HEK293 (cell line): ENCODE data around the gene HOTAIR.

Experiments used
- ATF2 ChIP-seq: fragments of 450-650 bp; formaldehyde crosslinking; IDR thresholded peaks from 2 replicates; pipeline ENCODE4 v1.5.1; 2016; ENCODE audit warnings: missing biosample characterization, missing genetic modification characterization, low read depth
- BCL11A ChIP-seq: fragments of 450-650 bp; formaldehyde crosslinking; IDR thresholded peaks from 2 replicates; pipeline ENCODE4 v1.5.1; 2016; ENCODE audit warnings: low read depth, missing biosample characterization, missing genetic modification characterization
- HOXD13 ChIP-seq: sonication (generic); formaldehyde crosslinking; IDR thresholded peaks from 2 replicates; pipeline ENCODE4 v1.8.0; 2022; ENCODE audit warnings: missing genetic modification reagents, borderline replicate concordance
- IKZF3 ChIP-seq: fragments of 450-650 bp; IDR thresholded peaks from 2 replicates; pipeline ENCODE4 v1.5.0; 2018; ENCODE audit warnings: missing biosample characterization, mild to moderate bottlenecking, missing genetic modification characterization, moderate library complexity
- PRDM1 ChIP-seq: fragments of 450-650 bp; formaldehyde crosslinking; IDR thresholded peaks from 2 replicates; pipeline ENCODE4; 2016; ENCODE audit warnings: missing biosample characterization, missing genetic modification characterization
- YY1 ChIP-seq: fragments of 450-650 bp; formaldehyde crosslinking; IDR thresholded peaks from 2 replicates; pipeline ENCODE4 v1.5.1; 2018; ENCODE audit warnings: missing biosample characterization, missing genetic modification characterization
- ZBTB49 ChIP-seq: fragments of 450-650 bp; formaldehyde crosslinking; IDR thresholded peaks from 2 replicates; pipeline ENCODE4 v1.5.1; 2016; ENCODE audit warnings: missing biosample characterization, missing genetic modification characterization, low read depth
- ZFP69B ChIP-seq: fragments of 450-650 bp; formaldehyde crosslinking; IDR thresholded peaks from 2 replicates; pipeline ENCODE4 v1.5.1; 2016; ENCODE audit warnings: missing biosample characterization, missing genetic modification characterization
- ZNF114 ChIP-seq: fragments of 450-650 bp; formaldehyde crosslinking; IDR thresholded peaks from 2 replicates; pipeline ENCODE4 v1.5.0; 2017; ENCODE audit warnings: missing biosample characterization, missing genetic modification characterization
- ZNF133 ChIP-seq: fragments of 450-650 bp; formaldehyde crosslinking; IDR thresholded peaks from 2 replicates; pipeline ENCODE4 v1.5.1; 2016; ENCODE audit warnings: missing biosample characterization, missing genetic modification characterization
- ZNF138 ChIP-seq: fragments of 450-650 bp; formaldehyde crosslinking; IDR thresholded peaks from 2 replicates; pipeline ENCODE4 v1.5.1; 2016; ENCODE audit warnings: missing biosample characterization, missing genetic modification characterization, borderline replicate concordance
- ZNF146 ChIP-seq: fragments of 450-650 bp; formaldehyde crosslinking; IDR thresholded peaks from 2 replicates; pipeline ENCODE4 v1.5.1; 2016; ENCODE audit warnings: missing biosample characterization, missing genetic modification characterization
- ZNF202 ChIP-seq: fragments of 450-650 bp; formaldehyde crosslinking; IDR thresholded peaks from 2 replicates; pipeline ENCODE4 v1.5.1; 2016; ENCODE audit warnings: missing biosample characterization, missing genetic modification characterization, borderline replicate concordance
- ZNF239 ChIP-seq: fragments of 450-650 bp; formaldehyde crosslinking; IDR thresholded peaks from 2 replicates; pipeline ENCODE4 v1.5.1; 2016; ENCODE audit warnings: missing biosample characterization, missing genetic modification characterization
- ZNF248 ChIP-seq: fragments of 450-650 bp; formaldehyde crosslinking; IDR thresholded peaks from 2 replicates; pipeline ENCODE4 v1.5.1; 2017; ENCODE audit warnings: missing biosample characterization, missing genetic modification characterization
- ZNF324 ChIP-seq: fragments of 450-650 bp; formaldehyde crosslinking; IDR thresholded peaks from 2 replicates; pipeline ENCODE4 v1.5.1; 2016; ENCODE audit warnings: missing biosample characterization, missing genetic modification characterization
- ZNF416 ChIP-seq: fragments of 450-650 bp; formaldehyde crosslinking; IDR thresholded peaks from 2 replicates; pipeline ENCODE4 v1.5.1; 2016; ENCODE audit warnings: missing biosample characterization, missing genetic modification characterization
- ZNF48 ChIP-seq: fragments of 450-650 bp; formaldehyde crosslinking; IDR thresholded peaks from 2 replicates; pipeline ENCODE4 v1.5.1; 2016; ENCODE audit warnings: missing biosample characterization, missing genetic modification characterization
- ZNF488 ChIP-seq: fragments of 450-650 bp; formaldehyde crosslinking; IDR thresholded peaks from 2 replicates; pipeline ENCODE4 v1.5.1; 2016; ENCODE audit warnings: missing biosample characterization, missing genetic modification characterization
- ZNF501 ChIP-seq: fragments of 450-650 bp; formaldehyde crosslinking; IDR thresholded peaks from 2 replicates; pipeline ENCODE4 v1.5.1; 2016; ENCODE audit warnings: missing biosample characterization, missing genetic modification characterization
- ZNF521 ChIP-seq: fragments of 450-650 bp; formaldehyde crosslinking; IDR thresholded peaks from 2 replicates; pipeline ENCODE4 v1.5.1; 2017; ENCODE audit warnings: missing biosample characterization, mild to moderate bottlenecking, missing genetic modification characterization
- ZNF561 ChIP-seq: fragments of 450-650 bp; IDR thresholded peaks from 2 replicates; pipeline ENCODE4 v1.5.1; 2018; ENCODE audit warnings: missing biosample characterization, missing genetic modification characterization, borderline replicate concordance
- ZNF610 ChIP-seq: fragments of 450-650 bp; formaldehyde crosslinking; IDR thresholded peaks from 2 replicates; pipeline ENCODE4 v1.5.1; 2016; ENCODE audit warnings: missing biosample characterization, missing genetic modification characterization, borderline replicate concordance
- ZNF76 ChIP-seq: fragments of 450-650 bp; formaldehyde crosslinking; IDR thresholded peaks from 2 replicates; pipeline ENCODE4; 2016; ENCODE audit warnings: low read depth, missing biosample characterization, missing genetic modification characterization, borderline replicate concordance
- ZSCAN4 ChIP-seq: fragments of 450-650 bp; formaldehyde crosslinking; IDR thresholded peaks from 2 replicates; pipeline ENCODE4 v1.5.1; 2017; ENCODE audit warnings: missing biosample characterization, missing genetic modification characterization
- ZSCAN5A ChIP-seq: fragments of 450-650 bp; formaldehyde crosslinking; IDR thresholded peaks from 2 replicates; pipeline ENCODE4 v1.5.1; 2016; ENCODE audit warnings: missing biosample characterization, missing genetic modification characterization
- TF ChIP-seq, protein P1 (sequence below): fragments of 450-650 bp; formaldehyde crosslinking; IDR thresholded peaks from 2 replicates; pipeline ENCODE4 v1.5.1; 2017; ENCODE audit warnings: missing biosample characterization, mild to moderate bottlenecking, missing genetic modification characterization, moderate library complexity

Gene HOTAIR

GRCh38 chr12:53974084-53975063 is at the start of gene HOTAIR (continued):
- TF ChIP-seq, protein P1, sequence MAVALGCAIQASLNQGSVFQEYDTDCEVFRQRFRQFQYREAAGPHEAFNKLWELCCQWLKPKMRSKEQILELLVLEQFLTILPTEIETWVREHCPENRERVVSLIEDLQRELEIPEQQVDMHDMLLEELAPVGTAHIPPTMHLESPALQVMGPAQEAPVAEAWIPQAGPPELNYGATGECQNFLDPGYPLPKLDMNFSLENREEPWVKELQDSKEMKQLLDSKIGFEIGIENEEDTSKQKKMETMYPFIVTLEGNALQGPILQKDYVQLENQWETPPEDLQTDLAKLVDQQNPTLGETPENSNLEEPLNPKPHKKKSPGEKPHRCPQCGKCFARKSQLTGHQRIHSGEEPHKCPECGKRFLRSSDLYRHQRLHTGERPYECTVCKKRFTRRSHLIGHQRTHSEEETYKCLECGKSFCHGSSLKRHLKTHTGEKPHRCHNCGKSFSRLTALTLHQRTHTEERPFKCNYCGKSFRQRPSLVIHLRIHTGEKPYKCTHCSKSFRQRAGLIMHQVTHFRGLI (tag by site-specific recombination) = peak; percentile 77
- TF ChIP-seq PRDM1 (peak; percentile 77), IKZF3 (no peak), ZNF239 (tag by site-specific recombination) (no peak), ZNF146 (tag by site-specific recombination) (no peak), ZNF488 (tag by site-specific recombination) (no peak), ZBTB49 (tag by site-specific recombination) (no peak), ZNF561 (tag by site-specific recombination) (no peak; the same call in 1 of the 2 replicates), ZNF416 (tag by site-specific recombination) (no peak), ZSCAN4 (tag by site-specific recombination) (no peak), ATF2 (tag by site-specific recombination) (no peak), YY1 (tag by site-specific recombination) (peak; percentile 18; the same call in 1 of the 2 replicates), ZNF48 (tag by site-specific recombination) (no peak), ZSCAN5A (no peak), ZNF521 (tag by site-specific recombination) (no peak), HOXD13 (no peak), ZNF138 (tag by site-specific recombination) (no peak), ZNF610 (tag by site-specific recombination) (no peak), ZNF133 (no peak), BCL11A (tag by site-specific recombination) (no peak), ZNF501 (peak; percentile 69; the same call in 1 of the 2 replicates), ZNF114 (tag by site-specific recombination) (no peak), ZNF202 (tag by site-specific recombination) (no peak), ZNF324 (peak; percentile 26; the same call in 1 of the 2 replicates), ZFP69B (tag by site-specific recombination) (0 out of 2 replicates have a peak, but pooled peaks have one; percentile 31), ZNF248 (tag by site-specific recombination) (no peak), ZNF76 (tag by site-specific recombination) (no peak; the same call in 1 of the 2 replicates)
